Endodermal cell (in vitro differentiated cells): ENCODE measurements around the gene PREX1. TPM values are rescaled to one million over a fixed set of nuclear protein-coding genes. Genes with fewer than 3 reads are reported as not detected.

Source experiments
- DNase-seq: peaks from one replicate; pipeline ENCODE4 v3.0.0-alpha.2; 2017
- H3K27ac ChIP-seq: 2 replicates; pipeline ENCODE4 v1.5.1; 2013; ENCODE audit warnings: mild to moderate bottlenecking, low read depth, low read length, moderate library complexity
- H3K27me3 ChIP-seq: 2 replicates; pipeline ENCODE4 v1.6.1; 2013; ENCODE audit warnings: mild to moderate bottlenecking, low read length, moderate library complexity; ENCODE audit not compliant: insufficient read depth, control insufficient read depth, poor library complexity, severe bottlenecking
- H3K36me3 ChIP-seq: 2 replicates; pipeline ENCODE4 v1.7.0; 2013; ENCODE audit warnings: mild to moderate bottlenecking, low read length, moderate library complexity; ENCODE audit not compliant: control insufficient read depth, insufficient read depth
- H3K4me1 ChIP-seq: one replicate; pipeline ENCODE4 v1.7.0; 2013; ENCODE audit warnings: low read length; ENCODE audit not compliant: control insufficient read depth, insufficient read depth
- H3K4me3 ChIP-seq: 2 replicates; pipeline ENCODE4 v1.5.1; 2013; ENCODE audit warnings: mild to moderate bottlenecking, low read length, moderate library complexity
- H3K9ac ChIP-seq: 2 replicates; pipeline ENCODE4 v1.6.1; 2013; ENCODE audit warnings: mild to moderate bottlenecking, low read length, moderate library complexity; ENCODE audit not compliant: poor library complexity, severe bottlenecking; ENCODE audit errors: extremely low read depth
- H3K9me3 ChIP-seq: 2 replicates; pipeline ENCODE4 v1.6.1; 2013; ENCODE audit warnings: mild to moderate bottlenecking, low read length, moderate library complexity; ENCODE audit not compliant: control insufficient read depth
- H3K27ac Mint-ChIP-seq: 2 replicates; pipeline ENCODE4 v1.8.0; 2020; ENCODE audit warnings: mixed read lengths
- H3K27me3 Mint-ChIP-seq: 2 replicates; pipeline ENCODE4 v1.8.0; 2021; ENCODE audit warnings: mild to moderate bottlenecking, mixed read lengths; ENCODE audit not compliant: insufficient read depth
- H3K36me3 Mint-ChIP-seq: 2 replicates; pipeline ENCODE4 v1.8.0; 2020; ENCODE audit warnings: low read depth, mixed read lengths
- H3K4me1 Mint-ChIP-seq: 2 replicates; pipeline ENCODE4 v1.8.0; 2020; ENCODE audit warnings: mixed read lengths
- H3K4me3 Mint-ChIP-seq: 2 replicates; pipeline ENCODE4 v1.8.0; 2020; ENCODE audit warnings: mild to moderate bottlenecking, moderate library complexity, mixed read lengths
- H3K9me3 Mint-ChIP-seq: 2 replicates; pipeline ENCODE4 v1.8.0; 2020; ENCODE audit warnings: mild to moderate bottlenecking, mixed read lengths
- WGBS, 2 experiments: methylation state at CpG; one replicate each; pipeline versions ENCODE4 v1.1.5 to v1.1.7; 2013; ENCODE audit warnings: missing lambda C conversion rate in 2 of 2, mixed read lengths in 1 of 2; ENCODE audit not compliant: insufficient coverage in 1 of 2, insufficient read length in 1 of 2; 5-methylcytosine and 5-hydroxymethylcytosine counted together
- total RNA-seq, 2 donors: library from RNA; stranded (reverse); fragmentation: NEBNext Ultra II Directional in 1 of 2; extraction: Animal tissue kit (Norgen Biotek cat#: 25700) in 1 of 2; gene quantifications; 2 replicates in 1 of 2; 3 replicates in 1 of 2; pipeline ENCODE4 v1.2.1, GENCODE V29; 2021
- TF ChIP-seq, protein P1 (sequence below): fragments of 200-600 bp; sonication (generic); conservative IDR thresholded peaks from 2 replicates; pipeline ENCODE4 v1.5.0; 2021; ENCODE audit warnings: antibody characterized with exemption, mild to moderate bottlenecking

PREX1 gene
- total RNA-seq, 2 donors from 2014 or later, result 65.3 to 70.5 TPM

DNA sequence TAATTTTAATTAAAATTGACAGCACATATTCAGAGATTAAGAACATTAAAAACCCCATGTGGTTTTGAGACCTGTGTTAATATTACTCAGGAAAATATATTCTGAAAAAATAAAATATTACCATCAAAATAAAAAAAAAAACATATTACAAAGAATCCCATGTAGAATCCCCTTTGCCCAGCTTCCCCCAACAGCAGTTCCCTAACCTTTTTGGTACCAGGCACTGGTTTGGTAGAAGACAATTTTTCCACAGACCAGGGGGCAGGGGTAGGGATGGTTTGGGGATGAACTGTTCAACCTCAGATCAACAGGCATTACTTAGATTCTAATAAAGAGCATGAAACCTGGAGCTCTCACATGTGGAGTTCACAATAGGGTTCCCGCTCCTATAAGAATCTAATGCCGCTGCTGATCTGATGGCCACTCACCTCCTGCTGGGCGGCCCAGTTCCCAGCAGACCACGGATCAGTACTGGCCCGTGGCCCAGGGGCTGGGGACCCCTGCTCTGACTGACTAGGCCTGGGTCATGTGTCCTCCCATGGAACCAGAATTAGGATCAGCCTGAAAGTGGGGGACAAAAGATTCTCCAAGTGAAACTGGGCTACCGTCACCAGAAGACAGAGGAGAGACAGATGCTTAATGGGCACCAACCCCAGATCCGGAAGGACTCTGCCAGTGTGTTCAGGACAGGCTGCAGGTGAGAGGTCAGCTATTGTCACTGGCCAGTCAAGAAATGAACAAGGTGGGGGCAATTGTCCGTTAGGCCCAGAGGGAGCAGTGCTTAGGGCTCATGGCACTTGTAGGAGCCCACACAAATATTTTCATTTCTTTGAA, 235.5 kb downstream of the PREX1 start:
- Histone ChIP-seq H3K36me3 (no peaks in the 10 kb centered on the region), H3K4me3 (no peak overlapping the region), H3K9ac (no peak overlapping the region), H3K27me3 (no peaks in the 10 kb centered on the region), H3K4me1 (no peaks in the 10 kb centered on the region), H3K27ac (no peak overlapping the region), H3K9me3 (no peaks in the 10 kb centered on the region)
- no peaks in the 10 kb centered on the region for H3K36me3 Mint-ChIP-seq
- 89 to 95% methylated on average over 8 of the region's 8 CpGs for WGBS, 2 experiments
- H3K4me3 Mint-ChIP-seq, result no peak overlapping the region
- no peak for DNase-seq
- H3K27me3 Mint-ChIP-seq, result no peaks in the 10 kb centered on the region
- H3K27ac Mint-ChIP-seq, result no peak overlapping the region
- peaks cover 2% of the 10 kb centered on the region for H3K9me3 Mint-ChIP-seq
- TF ChIP-seq, protein P1, sequence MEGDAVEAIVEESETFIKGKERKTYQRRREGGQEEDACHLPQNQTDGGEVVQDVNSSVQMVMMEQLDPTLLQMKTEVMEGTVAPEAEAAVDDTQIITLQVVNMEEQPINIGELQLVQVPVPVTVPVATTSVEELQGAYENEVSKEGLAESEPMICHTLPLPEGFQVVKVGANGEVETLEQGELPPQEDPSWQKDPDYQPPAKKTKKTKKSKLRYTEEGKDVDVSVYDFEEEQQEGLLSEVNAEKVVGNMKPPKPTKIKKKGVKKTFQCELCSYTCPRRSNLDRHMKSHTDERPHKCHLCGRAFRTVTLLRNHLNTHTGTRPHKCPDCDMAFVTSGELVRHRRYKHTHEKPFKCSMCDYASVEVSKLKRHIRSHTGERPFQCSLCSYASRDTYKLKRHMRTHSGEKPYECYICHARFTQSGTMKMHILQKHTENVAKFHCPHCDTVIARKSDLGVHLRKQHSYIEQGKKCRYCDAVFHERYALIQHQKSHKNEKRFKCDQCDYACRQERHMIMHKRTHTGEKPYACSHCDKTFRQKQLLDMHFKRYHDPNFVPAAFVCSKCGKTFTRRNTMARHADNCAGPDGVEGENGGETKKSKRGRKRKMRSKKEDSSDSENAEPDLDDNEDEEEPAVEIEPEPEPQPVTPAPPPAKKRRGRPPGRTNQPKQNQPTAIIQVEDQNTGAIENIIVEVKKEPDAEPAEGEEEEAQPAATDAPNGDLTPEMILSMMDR, result no peak
- H3K4me1 Mint-ChIP-seq, result no peaks in the 10 kb centered on the region

DNA sequence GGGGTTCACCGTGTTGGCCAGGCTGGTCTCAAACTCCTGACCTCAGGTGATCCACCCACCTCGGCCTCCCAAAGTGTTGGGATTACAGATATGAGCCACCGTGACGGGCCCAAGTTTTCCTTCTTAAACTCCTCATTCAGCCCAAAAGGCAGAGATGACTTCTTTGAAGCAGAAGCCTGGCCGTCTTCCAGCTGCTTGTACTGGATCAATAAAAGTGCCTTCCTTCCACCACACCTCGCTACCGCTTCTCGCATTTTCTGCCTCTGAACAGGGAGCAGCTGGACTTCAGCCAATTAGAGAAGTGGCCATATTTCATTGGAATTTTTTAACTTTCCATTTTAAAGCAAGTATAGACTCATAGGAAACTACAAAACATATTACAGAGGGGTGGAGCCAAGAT, 241.1 kb downstream of the PREX1 start:
- TF ChIP-seq, protein P1, result no peak
- Mint-ChIP-seq H3K27me3 (no peaks in the 10 kb centered on the region), H3K4me1 (peaks cover 7% of the 10 kb centered on the region), H3K27ac (no peak overlapping the region), H3K4me3 (no peak overlapping the region), H3K9me3 (peaks cover 9% of the 10 kb centered on the region), H3K36me3 (no peaks in the 10 kb centered on the region)
- H3K4me1 ChIP-seq, result no peaks in the 10 kb centered on the region
- H3K27ac ChIP-seq, result no peak overlapping the region
- no peaks in the 10 kb centered on the region for H3K27me3 ChIP-seq
- H3K36me3 ChIP-seq, result no peaks in the 10 kb centered on the region
- H3K9me3 ChIP-seq, result no peaks in the 10 kb centered on the region
- H3K9ac ChIP-seq, result no peak overlapping the region
- WGBS, 2 experiments, result 93% methylated on average over 8 of the region's 8 CpGs
- no peak overlapping the region for H3K4me3 ChIP-seq
- DNase-seq, result no peak

DNA sequence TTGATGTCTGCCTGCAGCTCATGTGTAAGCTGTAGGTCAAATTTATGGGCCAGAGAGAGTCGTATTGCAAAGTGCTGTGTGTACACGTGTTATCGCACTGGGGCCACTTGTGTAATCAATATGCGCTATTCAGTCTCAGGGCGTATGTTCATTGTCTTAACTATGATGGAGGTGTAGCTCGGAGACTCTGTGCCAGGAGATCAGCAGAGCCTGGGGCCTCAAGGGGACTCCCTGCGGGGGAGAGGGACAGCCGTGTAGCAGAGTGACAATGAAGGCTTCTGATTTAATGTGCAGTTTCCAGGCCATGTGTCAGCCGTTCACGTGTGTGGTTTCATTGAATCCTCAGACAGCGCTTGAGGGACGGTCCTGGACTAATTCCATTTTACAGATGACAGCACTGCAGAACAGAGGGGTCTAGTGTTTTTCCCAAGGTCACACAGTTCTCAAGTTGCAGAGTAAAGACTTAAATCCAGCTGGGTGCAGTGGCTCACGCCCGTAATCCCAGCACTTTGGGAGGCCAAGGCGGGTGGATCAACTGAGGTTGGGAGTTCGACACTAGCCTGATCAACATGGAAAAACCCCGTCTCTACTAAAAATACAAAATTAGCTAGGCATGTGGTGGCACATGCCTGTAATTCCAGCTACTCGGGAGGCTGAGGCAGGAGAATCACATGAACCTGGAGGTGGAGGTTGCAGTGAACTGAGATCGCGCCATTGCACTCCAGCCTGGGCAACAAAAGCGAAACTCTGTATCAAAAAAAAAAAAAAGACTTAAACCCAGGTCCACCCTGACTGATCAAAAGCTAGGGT, 242.5 kb downstream of the PREX1 start:
- 89 to 92% methylated on average over 18 to 21 of the region's 21 CpGs for WGBS, 2 experiments
- H3K9me3 ChIP-seq, result no peaks in the 10 kb centered on the region
- no peaks in the 10 kb centered on the region for H3K4me1 ChIP-seq
- H3K27me3 Mint-ChIP-seq, result no peaks in the 10 kb centered on the region
- DNase-seq, result no peak
- peaks cover 9% of the 10 kb centered on the region for H3K9me3 Mint-ChIP-seq
- peaks cover 7% of the 10 kb centered on the region for H3K4me1 Mint-ChIP-seq
- H3K27me3 ChIP-seq, result no peaks in the 10 kb centered on the region
- H3K36me3 Mint-ChIP-seq, result no peaks in the 10 kb centered on the region
- no peaks in the 10 kb centered on the region for H3K36me3 ChIP-seq
- no peak overlapping the region for H3K27ac ChIP-seq
- no peak overlapping the region for H3K27ac Mint-ChIP-seq
- TF ChIP-seq, protein P1, result no peak
- H3K9ac ChIP-seq, result no peak overlapping the region
- H3K4me3 Mint-ChIP-seq, result no peak overlapping the region
- H3K4me3 ChIP-seq, result no peak overlapping the region
